Activated CD4-positive, alpha-beta T cell treated with anti-CD3 and anti-CD28 coated beads, Interleukin-2, amount 10 ng/mL, durations not matched to agents 24 days and 14 days (primary cell): Measurements from ENCODE around the gene LRRIQ3. TPM values are rescaled to one million over a fixed set of nuclear protein-coding genes. Genes with fewer than 3 reads are reported as not detected.
"Not testable (repeated sequence)": the region's sequence is repeated elsewhere in the genome, so short reads cannot be mapped to it uniquely, and the experiment has no call there.

Experiments used
- DNase-seq: peaks from one replicate; pipeline ENCODE4 v3.0.0; 2022
- H3K27ac Mint-ChIP-seq: one replicate; pipeline ENCODE4 v1.8.0; 2022; ENCODE audit warnings: mild to moderate bottlenecking, mixed read lengths
- H3K27me3 Mint-ChIP-seq: one replicate; pipeline ENCODE4 v1.8.0; 2022; ENCODE audit warnings: mixed read lengths
- H3K36me3 Mint-ChIP-seq: one replicate; pipeline ENCODE4 v1.8.0; 2022; ENCODE audit warnings: low read depth, mild to moderate bottlenecking, mixed read lengths
- H3K4me1 Mint-ChIP-seq: one replicate; pipeline ENCODE4 v1.8.0; 2021; ENCODE audit warnings: mixed read lengths
- H3K4me3 Mint-ChIP-seq: one replicate; pipeline ENCODE4 v1.8.0; 2022; ENCODE audit warnings: mild to moderate bottlenecking, moderate library complexity, mixed read lengths
- H3K9me3 Mint-ChIP-seq: one replicate; pipeline ENCODE4 v1.8.0; 2021; ENCODE audit warnings: mixed read lengths
- intact Hi-C: fragments of 100-400 bp; cut with micrococcal nuclease; formaldehyde crosslinking; loops from one replicate; pipeline ENCODE4 v1.15.1; 2023
- total RNA-seq: library from RNA; stranded (reverse); gene quantifications from 2 replicates; pipeline ENCODE4 v1.2.3, GENCODE V29; 2022

Gene LRRIQ3
- total RNA-seq, 1 donor from 2014 or later: 0.35 TPM

GRCh38 chr1:74195339-74195738, 2.6 kb downstream of the LRRIQ3 start:
- H3K4me3 Mint-ChIP-seq: no peak overlapping the region
- no peak overlapping the region for H3K27ac Mint-ChIP-seq
- peaks cover 19% of the 10 kb centered on the region for H3K4me1 Mint-ChIP-seq
- intact Hi-C loops: no loop called here
- H3K9me3 Mint-ChIP-seq: no peaks in the 10 kb centered on the region
- peaks cover 5% of the 10 kb centered on the region for H3K27me3 Mint-ChIP-seq
- DNase-seq: no peak
- H3K36me3 Mint-ChIP-seq: peaks cover 4% of the 10 kb centered on the region

GRCh38 chr1:74193908-74194307, 4.1 kb downstream of the LRRIQ3 start:
- Mint-ChIP-seq H3K36me3 (peaks cover 2% of the 10 kb centered on the region), H3K27ac (no peak overlapping the region), H3K4me3 (no peak overlapping the region), H3K27me3 (peaks cover 5% of the 10 kb centered on the region), H3K9me3 (no peaks in the 10 kb centered on the region), H3K4me1 (peaks cover 15% of the 10 kb centered on the region)
- no peak for DNase-seq
- intact Hi-C loops: no loop called here

GRCh38 chr1:74180490-74180889, 17.5 kb downstream of the LRRIQ3 start:
- Mint-ChIP-seq H3K4me1 (no peaks in the 10 kb centered on the region), H3K4me3 (no peak overlapping the region), H3K9me3 (no peaks in the 10 kb centered on the region), H3K36me3 (no peaks in the 10 kb centered on the region), H3K27me3 (no peaks in the 10 kb centered on the region), H3K27ac (no peak overlapping the region)
- intact Hi-C loops: no loop called here
- no peak for DNase-seq

- H3K4me3 Mint-ChIP-seq, H3K36me3 Mint-ChIP-seq, intact Hi-C loops, DNase-seq, H3K27me3 Mint-ChIP-seq, H3K27ac Mint-ChIP-seq, H3K9me3 Mint-ChIP-seq, H3K4me1 Mint-ChIP-seq: not testable (repeated sequence)
These were observed 23.6 kb downstream of the LRRIQ3 start for GRCh38 chr1:74174423-74174822.

- H3K36me3 Mint-ChIP-seq: no peaks in the 10 kb centered on the region
- DNase-seq: no peak
- no peaks in the 10 kb centered on the region for H3K9me3 Mint-ChIP-seq
- intact Hi-C loops: no loop called here
- no peaks in the 10 kb centered on the region for H3K27me3 Mint-ChIP-seq
- H3K4me1 Mint-ChIP-seq: no peaks in the 10 kb centered on the region
- no peak overlapping the region for H3K4me3 Mint-ChIP-seq
- H3K27ac Mint-ChIP-seq: no peak overlapping the region
These were observed 35.6 kb downstream of the LRRIQ3 start for GRCh38 chr1:74162333-74162732.

GRCh38 chr1:74161497-74161896, 36.5 kb downstream of the LRRIQ3 start:
- H3K4me3 Mint-ChIP-seq: no peak overlapping the region
- no peaks in the 10 kb centered on the region for H3K4me1 Mint-ChIP-seq
- no peak for DNase-seq
- intact Hi-C loops: no loop called here
- H3K36me3 Mint-ChIP-seq: no peaks in the 10 kb centered on the region
- H3K27ac Mint-ChIP-seq: no peak overlapping the region
- no peaks in the 10 kb centered on the region for H3K27me3 Mint-ChIP-seq
- H3K9me3 Mint-ChIP-seq: no peaks in the 10 kb centered on the region

- no peak overlapping the region for H3K4me3 Mint-ChIP-seq
- no peaks in the 10 kb centered on the region for H3K9me3 Mint-ChIP-seq
- H3K36me3 Mint-ChIP-seq: no peaks in the 10 kb centered on the region
- no peak overlapping the region for H3K27ac Mint-ChIP-seq
- H3K4me1 Mint-ChIP-seq: no peaks in the 10 kb centered on the region
- no peak for DNase-seq
- intact Hi-C loops: no loop called here
- no peaks in the 10 kb centered on the region for H3K27me3 Mint-ChIP-seq
These were observed 37.9 kb downstream of the LRRIQ3 start for GRCh38 chr1:74160046-74160445.

- Mint-ChIP-seq H3K9me3 (no peaks in the 10 kb centered on the region), H3K4me3 (no peak overlapping the region), H3K36me3 (no peaks in the 10 kb centered on the region), H3K27ac (no peak overlapping the region), H3K27me3 (no peaks in the 10 kb centered on the region), H3K4me1 (no peaks in the 10 kb centered on the region)
- DNase-seq: no peak
- intact Hi-C loops: no loop called here
These were observed 52.9 kb downstream of the LRRIQ3 start for GRCh38 chr1:74145086-74145485.

GRCh38 chr1:74117370-74117769, 80.6 kb downstream of the LRRIQ3 start:
- H3K9me3 Mint-ChIP-seq, H3K27me3 Mint-ChIP-seq, H3K4me1 Mint-ChIP-seq, H3K27ac Mint-ChIP-seq, H3K36me3 Mint-ChIP-seq, intact Hi-C loops, H3K4me3 Mint-ChIP-seq, DNase-seq: not testable (repeated sequence)

- no peak for DNase-seq
- no peaks in the 10 kb centered on the region for H3K27me3 Mint-ChIP-seq
- H3K4me3 Mint-ChIP-seq: no peak overlapping the region
- H3K4me1 Mint-ChIP-seq: no peaks in the 10 kb centered on the region
- intact Hi-C loops: no loop called here
- H3K27ac Mint-ChIP-seq: no peak overlapping the region
- H3K9me3 Mint-ChIP-seq: no peaks in the 10 kb centered on the region
- H3K36me3 Mint-ChIP-seq: no peaks in the 10 kb centered on the region
These were observed 84.6 kb downstream of the LRRIQ3 start for GRCh38 chr1:74113333-74113732.

- no peaks in the 10 kb centered on the region for H3K27me3 Mint-ChIP-seq
- DNase-seq: no peak
- H3K4me1 Mint-ChIP-seq: no peaks in the 10 kb centered on the region
- no peak overlapping the region for H3K27ac Mint-ChIP-seq
- no peaks in the 10 kb centered on the region for H3K36me3 Mint-ChIP-seq
- H3K9me3 Mint-ChIP-seq: peaks cover 3% of the 10 kb centered on the region
- H3K4me3 Mint-ChIP-seq: no peak overlapping the region
- intact Hi-C loops: no loop called here
These were observed 90.6 kb downstream of the LRRIQ3 start for GRCh38 chr1:74107394-74107793.

GRCh38 chr1:74091371-74091770, 106.6 kb downstream of the LRRIQ3 start:
- Mint-ChIP-seq H3K36me3 (no peaks in the 10 kb centered on the region), H3K4me3 (no peak overlapping the region), H3K4me1 (no peaks in the 10 kb centered on the region), H3K27me3 (no peaks in the 10 kb centered on the region), H3K9me3 (no peaks in the 10 kb centered on the region), H3K27ac (no peak overlapping the region)
- no peak for DNase-seq
- intact Hi-C loops: no loop called here

GRCh38 chr1:74083128-74083527, 114.8 kb downstream of the LRRIQ3 start:
- Mint-ChIP-seq H3K9me3 (no peaks in the 10 kb centered on the region), H3K4me1 (no peaks in the 10 kb centered on the region), H3K4me3 (no peak overlapping the region), H3K36me3 (no peaks in the 10 kb centered on the region), H3K27ac (no peak overlapping the region), H3K27me3 (no peaks in the 10 kb centered on the region)
- no peak for DNase-seq
- intact Hi-C loops: no loop called here

- Mint-ChIP-seq H3K4me1 (no peaks in the 10 kb centered on the region), H3K27ac (no peak overlapping the region), H3K4me3 (no peak overlapping the region), H3K36me3 (no peaks in the 10 kb centered on the region), H3K27me3 (no peaks in the 10 kb centered on the region), H3K9me3 (peaks cover 4% of the 10 kb centered on the region)
- DNase-seq: no peak
- intact Hi-C loops: no loop called here
These were observed 132.9 kb downstream of the LRRIQ3 start for GRCh38 chr1:74065081-74065480.

- DNase-seq: no peak
- intact Hi-C loops: no loop called here
- H3K36me3 Mint-ChIP-seq: no peaks in the 10 kb centered on the region
- no peak overlapping the region for H3K4me3 Mint-ChIP-seq
- peaks cover 4% of the 10 kb centered on the region for H3K9me3 Mint-ChIP-seq
- no peaks in the 10 kb centered on the region for H3K27me3 Mint-ChIP-seq
- H3K4me1 Mint-ChIP-seq: no peaks in the 10 kb centered on the region
- no peak overlapping the region for H3K27ac Mint-ChIP-seq
These were observed 140.3 kb downstream of the LRRIQ3 start for GRCh38 chr1:74057719-74058118.
